Neural progenitor cell (in vitro differentiated cells): ENCODE measurements around the gene TRAPPC11.

ENCODE experiments used
- CTCF ChIP-seq: fragments of 200-600 bp; sonication (generic); IDR thresholded peaks from 2 replicates; pipeline ENCODE4 v1.5.1; 2017; ENCODE audit warnings: antibody characterized with exemption, mild to moderate bottlenecking
- EZH2 ChIP-seq: fragments of 200-600 bp; sonication (generic); IDR thresholded peaks from 2 replicates; pipeline ENCODE4 v1.6.1; 2017; ENCODE audit warnings: antibody characterized with exemption, mild to moderate bottlenecking, moderate library complexity
- EZH2phosphoT487 ChIP-seq: fragments of 200-600 bp; sonication (generic); IDR thresholded peaks from 2 replicates; pipeline ENCODE4 v1.6.1; 2017; ENCODE audit warnings: antibody characterized with exemption

DNA sequence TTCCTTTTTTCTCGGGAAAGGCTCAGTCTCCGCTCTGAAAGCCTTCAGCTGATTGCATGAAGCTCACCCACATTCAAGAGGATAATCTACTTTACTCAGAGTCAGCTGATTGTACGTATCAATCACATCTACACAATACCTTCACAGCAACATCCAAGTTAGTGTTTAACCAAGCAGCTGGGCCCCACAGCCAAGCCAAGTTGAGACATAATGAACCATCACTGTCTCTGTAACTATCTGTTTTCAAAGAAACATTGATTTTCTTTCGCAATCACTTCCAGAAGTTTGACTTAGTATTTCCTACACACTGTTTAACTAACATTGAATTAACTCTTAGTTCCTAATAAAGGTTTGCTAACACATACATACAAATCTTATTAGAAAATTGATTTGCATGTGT is 40.4 kb upstream of the TRAPPC11 start:
- TF ChIP-seq CTCF (no peak), EZH2 (no peak), EZH2phosphoT487 (no peak)
